Frontal cortex (tissue), 4 donors: ENCODE measurements around the gene MICAL2. TPM values are rescaled to one million over a fixed set of nuclear protein-coding genes. Genes with fewer than 3 reads are reported as not detected.

Source experiments
- DNase-seq, 2 donors: peaks; one replicate each; pipeline ENCODE4 v3.0.0; 2012; ENCODE audit warnings: low spot score in 2 of 2
- FAIRE-seq: peaks from 2 replicates; lab custom pipeline; 2012; peaks lifted over from hg19 to GRCh38; lab: Jason Lieb, UNC
- total RNA-seq: library from RNA; depleted of rRNA; stranded (reverse); fragments of >200 nt; gene quantifications from one replicate; pipeline ENCODE4 v1.2.3, GENCODE V29; 2014
- donor health status: control.
- donor health status: control.
- donor health status: control.

Gene MICAL2
- total RNA-seq, 1 donor from 2014 or later = 14.3 TPM

- FAIRE-seq = no peak
- DNase-seq = no peak
Measured at GRCh38 chr11:12274056-12274455, 163.7 kb downstream of the MICAL2 start.

GRCh38 chr11:12274558-12275197 lies 164.3 kb downstream of the MICAL2 start:
- DNase-seq (no peak), FAIRE-seq (no peak)

- FAIRE-seq = no peak
- no peak for DNase-seq
Measured at GRCh38 chr11:12275818-12276217, 165.4 kb downstream of the MICAL2 start.

- no peak for FAIRE-seq
- no peak for DNase-seq
Measured at GRCh38 chr11:12276356-12276755, 166.0 kb downstream of the MICAL2 start.

- no peak for DNase-seq
- FAIRE-seq = no peak
Measured at GRCh38 chr11:12276831-12277475, 166.6 kb downstream of the MICAL2 start.

- no peak for DNase-seq
- FAIRE-seq = no peak
Measured at GRCh38 chr11:12278766-12279671, 168.6 kb downstream of the MICAL2 start.

- no peak for DNase-seq
- no peak for FAIRE-seq
Measured at GRCh38 chr11:12279672-12280108, 169.3 kb downstream of the MICAL2 start.

- no peak for DNase-seq
- no peak for FAIRE-seq
Measured at GRCh38 chr11:12280199-12280837, 169.9 kb downstream of the MICAL2 start.

- DNase-seq (no peak), FAIRE-seq (no peak)
Measured at GRCh38 chr11:12280838-12281565, 170.6 kb downstream of the MICAL2 start.

GRCh38 chr11:12281571-12282478 lies 171.4 kb downstream of the MICAL2 start:
- DNase-seq (peak; percentile 73 to 83), FAIRE-seq (peak; percentile 42)

- DNase-seq = no peak
- no peak for FAIRE-seq
Measured at GRCh38 chr11:12282676-12283075, 172.3 kb downstream of the MICAL2 start.

- DNase-seq (no peak), FAIRE-seq (no peak)
Measured at GRCh38 chr11:12284316-12285050, 174.1 kb downstream of the MICAL2 start.

GRCh38 chr11:12285106-12285505 lies 174.7 kb downstream of the MICAL2 start:
- FAIRE-seq (no peak), DNase-seq (no peak)

- DNase-seq (no peak), FAIRE-seq (no peak)
Measured at GRCh38 chr11:12285811-12286222, 175.4 kb downstream of the MICAL2 start.

GRCh38 chr11:12286606-12287005 lies 176.2 kb downstream of the MICAL2 start:
- DNase-seq = no peak
- FAIRE-seq = no peak

- DNase-seq = peak in 1 of 2 donors; percentile 12
- FAIRE-seq = no peak
Measured at GRCh38 chr11:12287009-12287373, 176.6 kb downstream of the MICAL2 start.

GRCh38 chr11:12287374-12288211 lies 177.2 kb downstream of the MICAL2 start:
- no peak for FAIRE-seq
- peak in 1 of 2 donors; percentile 30 for DNase-seq
